K562 (cell line): Measurements from ENCODE around the gene GUCY2D. TPM values are rescaled to one million over a fixed set of nuclear protein-coding genes. Genes with fewer than 3 reads are reported as not detected.

Experiments
- ATAC-seq: fragments of 200-7000 bp; cut with Tn5 transposase; 3 replicates; pipeline ENCODE4 v1.9.1; 2020; ENCODE audit warnings: moderate library complexity
- BruUV-seq: library from RNA; stranded (reverse); fragments of 400-500 nt; replicated peaks from 2 replicates; lab custom pipeline; 2021; lab: Mats Ljungman, UMichigan
- CTCF ChIA-PET: fragments of 300-600 bp; formaldehyde crosslinking; extraction: SDS; loops from one replicate; lab custom pipeline; 2021; ENCODE audit warnings: low intra/inter-chr PET ratio; lab: Yijun Ruan, JAX
- POLR2A ChIA-PET: fragments of 300-600, 350-650 bp; sonication (Branson Sonifier 250); formaldehyde crosslinking; extraction: SDS; loops from one replicate; lab custom pipeline; 2021; ENCODE audit warnings: antibody characterized with exemption, inconsistent platforms; lab: Yijun Ruan, JAX
- DNase-seq, 4 experiments: peaks; one replicate each; pipeline versions ENCODE4 v3.0.0 to v3.0.0-alpha.2; 2011 to 2018; ENCODE audit warnings: low spot score in 3 of 4, mixed read lengths in 3 of 4; ENCODE audit errors: extremely low read depth in 1 of 4
- FAIRE-seq: peaks from 2 replicates; lab custom pipeline; 2011; peaks lifted over from hg19 to GRCh38; lab: Jason Lieb, UNC
- H2AFZ ChIP-seq: 2 replicates; pipeline ENCODE4 v1.6.0; 2011; ENCODE audit warnings: low read depth, low read length, control low read depth, inconsistent platforms
- H3K27ac ChIP-seq: fragments of 200-600 bp; 3 replicates; pipeline ENCODE4 v1.8.0; 2011; ENCODE audit warnings: low read depth, mild to moderate bottlenecking, control low read depth, inconsistent platforms, low read length, moderate library complexity, mixed read lengths; ENCODE audit errors: extremely low read depth
- H3K27me3 ChIP-seq, 2 experiments: fragments of 300-600 bp in 1 of 2; 2 replicates in 1 of 2; 3 replicates in 1 of 2; pipeline versions ENCODE4 v1.6.0 to v1.8.0; 2011; ENCODE audit warnings: inconsistent platforms in 2 of 2, low read length in 2 of 2, mild to moderate bottlenecking in 1 of 2, mixed read lengths in 1 of 2, moderate library complexity in 1 of 2; ENCODE audit not compliant: control insufficient read depth in 2 of 2, insufficient read depth in 2 of 2
- H3K36me3 ChIP-seq: fragments of 300-600 bp; 3 replicates; pipeline ENCODE4 v1.8.0; 2011; ENCODE audit warnings: mild to moderate bottlenecking, low read length, inconsistent platforms; ENCODE audit not compliant: control insufficient read depth, insufficient read depth
- H3K4me1 ChIP-seq, 2 experiments: fragments of 200-600 bp in 1 of 2; replicated peaks in 1 of 2; 2 replicates in 1 of 2; 3 replicates in 1 of 2; pipeline versions ENCODE4 v1.5.1 to v1.8.0; 2011; ENCODE audit warnings: inconsistent platforms in 2 of 2, low read length in 2 of 2, mild to moderate bottlenecking in 1 of 2, mixed read lengths in 1 of 2, moderate library complexity in 1 of 2; ENCODE audit not compliant: control insufficient read depth in 2 of 2, insufficient read depth in 2 of 2
- H3K4me2 ChIP-seq: 2 replicates; pipeline ENCODE4 v1.6.1; 2011; ENCODE audit warnings: low read length, control low read depth, inconsistent platforms, mixed read lengths; ENCODE audit not compliant: insufficient read depth
- H3K4me3 ChIP-seq: fragments of 200-600 bp; sonication (generic), shearing (Covaris generic); 2 replicates; pipeline ENCODE4 v1.5.1; 2016; ENCODE audit warnings: control low read depth, inconsistent platforms
- H3K79me2 ChIP-seq: fragments of 200-600 bp; 3 replicates; pipeline ENCODE4 v1.8.0; 2011; ENCODE audit warnings: low read length, inconsistent platforms; ENCODE audit not compliant: control insufficient read depth, insufficient read depth
- H3K9ac ChIP-seq, 2 experiments: 2 replicates each; pipeline versions ENCODE4 v1.6.0 to v1.6.1; 2011; ENCODE audit warnings: low read depth in 2 of 2, low read length in 2 of 2, control low read depth in 1 of 2, inconsistent platforms in 1 of 2, mild to moderate bottlenecking in 1 of 2, mixed read lengths in 1 of 2; ENCODE audit not compliant: insufficient read depth in 1 of 2
- H3K9me1 ChIP-seq: one replicate; pipeline ENCODE4 v1.6.0; 2011; ENCODE audit warnings: inconsistent platforms, mild to moderate bottlenecking, low read length, moderate library complexity; ENCODE audit not compliant: control insufficient read depth, insufficient read depth
- H3K9me3 ChIP-seq: replicated peaks from 2 replicates; pipeline ENCODE4 v1.5.1; 2011; ENCODE audit warnings: low read depth, low read length, inconsistent platforms; ENCODE audit not compliant: control insufficient read depth, insufficient read depth
- H4K20me1 ChIP-seq: replicated peaks from 2 replicates; pipeline ENCODE4 v1.6.1; 2011; ENCODE audit warnings: low read length, inconsistent platforms, mixed read lengths; ENCODE audit not compliant: control insufficient read depth, insufficient read depth
- BCL6 ChIP-seq: fragments of 250-450 bp; sonication (Bioruptor Pico); IDR thresholded peaks from 2 replicates; pipeline ENCODE4 v1.4.0; 2020
- BMI1 ChIP-seq: fragments of 150-350 bp; IDR thresholded peaks from 2 replicates; pipeline ENCODE4 v1.6.1; 2014; ENCODE audit warnings: low read length
- FOXJ3 ChIP-seq: sonication (generic); formaldehyde crosslinking; IDR thresholded peaks from 2 replicates; pipeline ENCODE4 v1.4.0; 2020; ENCODE audit warnings: mild to moderate bottlenecking, missing genetic modification reagents
- HEY1 ChIP-seq: fragments of 250-450 bp; sonication (Bioruptor Pico); IDR thresholded peaks from 2 replicates; pipeline ENCODE4 v1.5.0; 2020; ENCODE audit warnings: mild to moderate bottlenecking, moderate library complexity, borderline replicate concordance
- NFXL1 ChIP-seq: fragments of 450-650 bp; formaldehyde crosslinking; IDR thresholded peaks from 2 replicates; pipeline ENCODE4 v1.4.0; 2021; ENCODE audit warnings: mild to moderate bottlenecking
- PCBP2 ChIP-seq: fragments of 200-400 bp; formaldehyde crosslinking; IDR thresholded peaks from 2 replicates; pipeline ENCODE4 v1.6.1; 2018; ENCODE audit warnings: low read length, low read depth, mild to moderate bottlenecking, moderate library complexity; ENCODE audit not compliant: poor library complexity, severe bottlenecking
- PTBP1 ChIP-seq: fragments of 200-400 bp; formaldehyde crosslinking; IDR thresholded peaks from 2 replicates; pipeline ENCODE4 v1.6.1; 2017; ENCODE audit warnings: low read depth, low read length
- RCOR1 ChIP-seq, 2 experiments: IDR thresholded peaks; 2 replicates each; pipeline ENCODE4 v1.6.1; 2012; ENCODE audit warnings: low read depth in 2 of 2, low read length in 2 of 2, borderline replicate concordance in 1 of 2, improper control_type of control experiment in 1 of 2
- SNRNP70 ChIP-seq: fragments of 200-400 bp; formaldehyde crosslinking; optimal IDR thresholded peaks from 2 replicates; pipeline ENCODE3; 2017; ENCODE audit warnings: low read depth, low read length
- TBL1XR1 ChIP-seq, 2 experiments: IDR thresholded peaks; 2 replicates each; pipeline ENCODE4 v1.6.1; 2012; ENCODE audit warnings: improper control_type of control experiment in 2 of 2, low read length in 2 of 2, mild to moderate bottlenecking in 1 of 2
- ZFP36 ChIP-seq: fragments of 150-350 bp; IDR thresholded peaks from 2 replicates; pipeline ENCODE4 v1.6.1; 2018; ENCODE audit warnings: low read length, low read depth; ENCODE audit not compliant: partially characterized antibody
- ZNF124 ChIP-seq: sonication (generic); formaldehyde crosslinking; IDR thresholded peaks from 2 replicates; pipeline ENCODE4 v1.8.1; 2022; ENCODE audit warnings: missing genetic modification reagents
- ZNF785 ChIP-seq: fragments of 250-450 bp; sonication (Bioruptor Pico); IDR thresholded peaks from 2 replicates; pipeline ENCODE4 v1.4.0; 2020; ENCODE audit warnings: mild to moderate bottlenecking
- WGBS: fragments of 100-300 bp; shearing (Covaris generic); methylation state at CpG from one replicate; pipeline ENCODE4 v1.1.6; 2016; ENCODE audit warnings: low coverage, mixed read lengths; ENCODE audit not compliant: insufficient coverage; ENCODE audit errors: missing lambda C conversion rate; 5-methylcytosine and 5-hydroxymethylcytosine counted together
- in situ Hi-C: fragments of 300-500 bp; cut with MboI; formaldehyde crosslinking; loops from 4 replicates; pipeline ENCODE4 v1.15.0; 2018; ENCODE audit warnings: inconsistent platforms, mixed read lengths
- intact Hi-C: fragments of 100-400 bp; cut with micrococcal nuclease; formaldehyde crosslinking; loops from 2 replicates; pipeline ENCODE4 v1.14.2; 2022
- polyA plus RNA-seq, 8 experiments: library from polyadenylated mRNA; depleted of rRNA in 4 of 8; stranded (reverse) in 5 of 8; unstranded in 3 of 8; fragments of >200 nt; fragmentation: Nextera tagmentation in 2 of 8; fragmentation: Illumina TruSeq in 1 of 8; extraction: Ambion mirVana in 2 of 8; extraction: Trizol in 1 of 8; gene quantifications; 2 replicates each; pipeline versions ENCODE4 v1.2.1 to v1.2.3, GENCODE V29; 2011 to 2014; ENCODE audit warnings: inconsistent platforms in 1 of 8, missing spikeins in 1 of 8
- total RNA-seq, 7 experiments: library from RNA; depleted of rRNA in 6 of 7; stranded (reverse); fragments of >200 nt in 6 of 7; fragmentation: Illumina TruSeq in 2 of 7; extraction: Trizol in 2 of 7; gene quantifications; 2 replicates each; pipeline versions ENCODE4 v1.2.1 to v1.2.3, GENCODE V29; 2011 to 2021; ENCODE audit warnings: low replicate concordance in 1 of 7
- TF ChIP-seq, protein P1 (sequence below): fragments of 450-650 bp; IDR thresholded peaks from 2 replicates; pipeline ENCODE4 v1.7.1; 2018; ENCODE audit warnings: mild to moderate bottlenecking, low read depth; ENCODE audit not compliant: partially characterized antibody

The GUCY2D gene
- total and polyA plus RNA-seq, 9 of the 15 experiments (the other 6 are each of a cell fraction or from before 2014, with no cell fraction given) = 0.05 TPM; not detected in 8

DNA sequence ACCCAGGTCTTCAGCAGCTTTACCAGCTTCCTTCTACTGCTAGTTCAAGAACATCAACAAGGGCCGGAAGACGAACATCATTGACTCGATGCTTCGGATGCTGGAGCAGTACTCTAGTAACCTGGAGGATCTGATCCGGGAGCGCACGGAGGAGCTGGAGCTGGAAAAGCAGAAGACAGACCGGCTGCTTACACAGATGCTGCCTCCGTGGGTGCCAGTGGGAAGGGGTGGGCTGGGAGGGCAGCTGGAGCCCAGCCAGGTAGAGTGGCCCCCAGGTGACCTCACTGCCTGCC lies 12.1 kb downstream of the GUCY2D start:
- Histone ChIP-seq H2AFZ (no peak overlapping the region), H3K79me2 (no peaks in the 10 kb centered on the region), H3K9me1 (no peaks in the 10 kb centered on the region), H3K9ac (no peak overlapping the region), H3K27ac (no peak overlapping the region), H3K4me3 (no peak overlapping the region), H3K9me3 (no peaks in the 10 kb centered on the region), H3K36me3 (no peaks in the 10 kb centered on the region), H4K20me1 (no peaks in the 10 kb centered on the region), H3K4me2 (no peak overlapping the region), H3K4me1 (peaks cover 0 to 13% of the 10 kb centered on the region in 2 experiments; a peak in 2 of 5 replicates), H3K27me3 (peaks cover 9 to 59% of the 10 kb centered on the region in 2 experiments; a peak in 4 of 5 replicates)
- no peak for ATAC-seq
- FAIRE-seq = no peak
- no peak for DNase-seq
- no peak for TF ChIP-seq ZNF785 (CRISPR knock-in tag)
- TF ChIP-seq SNRNP70 = no peak
- no peak for TF ChIP-seq NFXL1 (CRISPR knock-in tag)
- intact Hi-C loops (no loop called here), in situ Hi-C loops (no loop called here)
- ChIA-PET POLR2A (interaction anchor here (0.6 kb wide), 1 partner anchor 194 kb away, joined by 3 read pairs; no protein-coding TSS in a partner anchor), CTCF (no interaction called here)
- BruUV-seq = no TSS peak
- WGBS = 17% methylated on average over 5 of the region's 9 CpGs

DNA sequence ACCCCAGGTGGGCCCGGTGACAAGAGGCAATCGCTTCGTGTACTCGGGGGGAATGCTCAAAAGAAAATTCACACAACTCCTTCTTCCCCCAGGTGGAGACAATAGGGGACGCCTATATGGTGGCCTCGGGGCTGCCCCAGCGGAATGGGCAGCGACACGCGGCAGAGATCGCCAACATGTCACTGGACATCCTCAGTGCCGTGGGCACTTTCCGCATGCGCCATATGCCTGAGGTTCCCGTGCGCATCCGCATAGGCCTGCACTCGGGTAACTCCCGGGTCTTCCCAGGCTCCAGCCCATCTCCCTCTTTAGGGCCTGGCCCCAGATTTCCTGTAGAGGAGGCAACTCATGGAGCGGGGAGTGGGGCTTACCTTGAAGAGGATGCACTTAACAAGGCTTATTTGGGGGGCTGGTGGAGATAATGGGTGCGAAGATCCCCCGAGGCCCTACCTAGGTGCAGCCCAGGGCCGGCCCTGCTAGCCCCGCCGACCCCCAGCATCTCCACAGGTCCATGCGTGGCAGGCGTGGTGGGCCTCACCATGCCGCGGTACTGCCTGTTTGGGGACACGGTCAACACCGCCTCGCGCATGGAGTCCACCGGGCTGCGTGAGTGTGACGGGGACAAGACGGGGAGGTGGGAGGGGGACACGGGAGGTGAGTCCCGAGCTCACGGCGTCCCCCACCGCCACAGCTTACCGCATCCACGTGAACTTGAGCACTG lies 13.0 kb downstream of the GUCY2D start:
- Histone ChIP-seq H3K4me3 (no peak overlapping the region), H3K9ac (no peak overlapping the region; a peak in 1 of 4 replicates), H3K27ac (no peak overlapping the region), H3K4me2 (no peak overlapping the region), H3K27me3 (peaks cover 9 to 61% of the 10 kb centered on the region in 2 experiments; a peak in 4 of 5 replicates), H4K20me1 (no peaks in the 10 kb centered on the region), H3K9me3 (no peaks in the 10 kb centered on the region), H3K9me1 (no peaks in the 10 kb centered on the region), H3K36me3 (no peaks in the 10 kb centered on the region), H3K4me1 (peaks cover 0 to 13% of the 10 kb centered on the region in 2 experiments; a peak in 2 of 5 replicates), H3K79me2 (no peaks in the 10 kb centered on the region), H2AFZ (no peak overlapping the region)
- ChIA-PET CTCF (interaction anchor here (0.6 kb wide), 1 partner anchor 879 kb away, joined by 4 read pairs; no protein-coding TSS in a partner anchor), POLR2A (no interaction called here)
- BruUV-seq = no TSS peak
- intact Hi-C loops (no loop called here), in situ Hi-C loops (no loop called here)
- FAIRE-seq (no peak), DNase-seq (no peak), ATAC-seq (no peak)
- 16% methylated on average over 10 of the region's 44 CpGs for WGBS
- TF ChIP-seq BMI1 = no peak
- TF ChIP-seq ZFP36 = no peak
- no peak for TF ChIP-seq ZNF124
- TF ChIP-seq PCBP2 = no peak
- TF ChIP-seq HEY1 (CRISPR knock-in tag) = no peak
- TF ChIP-seq RCOR1 (IDR thresholded peaks at IDR 0.05; ENCODE audit: borderline replicate concordance in 1 of 2, low read depth in 2 of 2, low read length in 2 of 2) = no peak
- no peak for TF ChIP-seq TBL1XR1 (IDR thresholded peaks at IDR 0.05; ENCODE audit: low read length in 2 of 2)
- TF ChIP-seq FOXJ3 = no peak
- TF ChIP-seq, protein P1, sequence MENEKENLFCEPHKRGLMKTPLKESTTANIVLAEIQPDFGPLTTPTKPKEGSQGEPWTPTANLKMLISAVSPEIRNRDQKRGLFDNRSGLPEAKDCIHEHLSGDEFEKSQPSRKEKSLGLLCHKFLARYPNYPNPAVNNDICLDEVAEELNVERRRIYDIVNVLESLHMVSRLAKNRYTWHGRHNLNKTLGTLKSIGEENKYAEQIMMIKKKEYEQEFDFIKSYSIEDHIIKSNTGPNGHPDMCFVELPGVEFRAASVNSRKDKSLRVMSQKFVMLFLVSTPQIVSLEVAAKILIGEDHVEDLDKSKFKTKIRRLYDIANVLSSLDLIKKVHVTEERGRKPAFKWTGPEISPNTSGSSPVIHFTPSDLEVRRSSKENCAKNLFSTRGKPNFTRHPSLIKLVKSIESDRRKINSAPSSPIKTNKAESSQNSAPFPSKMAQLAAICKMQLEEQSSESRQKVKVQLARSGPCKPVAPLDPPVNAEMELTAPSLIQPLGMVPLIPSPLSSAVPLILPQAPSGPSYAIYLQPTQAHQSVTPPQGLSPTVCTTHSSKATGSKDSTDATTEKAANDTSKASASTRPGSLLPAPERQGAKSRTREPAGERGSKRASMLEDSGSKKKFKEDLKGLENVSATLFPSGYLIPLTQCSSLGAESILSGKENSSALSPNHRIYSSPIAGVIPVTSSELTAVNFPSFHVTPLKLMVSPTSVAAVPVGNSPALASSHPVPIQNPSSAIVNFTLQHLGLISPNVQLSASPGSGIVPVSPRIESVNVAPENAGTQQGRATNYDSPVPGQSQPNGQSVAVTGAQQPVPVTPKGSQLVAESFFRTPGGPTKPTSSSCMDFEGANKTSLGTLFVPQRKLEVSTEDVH = no peak
- no peak for TF ChIP-seq PTBP1
- TF ChIP-seq BCL6 (CRISPR knock-in tag) = no peak
